Ascending aorta (tissue), 2 donors: ENCODE data around the gene ZNF597. TPM values are rescaled to one million over a fixed set of nuclear protein-coding genes. Genes with fewer than 3 reads are reported as not detected.
"Not testable (repeated sequence)": the region's sequence is repeated elsewhere in the genome, so short reads cannot be mapped to it uniquely, and the experiment has no call there.

Source experiments
- DNase-seq, 2 donors: peaks; one replicate each; pipeline ENCODE4 v3.0.0-alpha.2; 2019; ENCODE audit warnings: low spot score in 2 of 2
- H3K27ac ChIP-seq, 2 donors: fragments of 200-600 bp; sonication (generic); one replicate each; pipeline ENCODE4 v1.5.1; 2016 to 2017; ENCODE audit warnings: mild to moderate bottlenecking in 1 of 2
- H3K27me3 ChIP-seq: fragments of 200-600 bp; sonication (generic); one replicate; pipeline ENCODE4 v1.5.1; 2017
- H3K36me3 ChIP-seq, 2 donors: fragments of 200-600 bp; sonication (generic); one replicate each; pipeline ENCODE4 v1.5.1; 2016
- H3K4me1 ChIP-seq, 2 donors: fragments of 200-600 bp; sonication (generic); one replicate each; pipeline ENCODE4 v1.5.1; 2016 to 2017; ENCODE audit warnings: mild to moderate bottlenecking in 1 of 2
- H3K4me3 ChIP-seq, 2 donors: fragments of 200-600 bp; sonication (generic); one replicate each; pipeline ENCODE4 v1.5.1; 2016 to 2017; ENCODE audit warnings: mild to moderate bottlenecking in 1 of 2
- H3K9me3 ChIP-seq, 2 donors: fragments of 200-600 bp; sonication (generic); one replicate each; pipeline ENCODE4 v1.5.1; 2016
- intact Hi-C: fragments of 100-400 bp; cut with DNase I; formaldehyde crosslinking; loops from one replicate; pipeline ENCODE4 v1.15.1; 2023
- total RNA-seq: library from RNA; depleted of rRNA; stranded (reverse); fragments of >200 nt; gene quantifications from one replicate; pipeline ENCODE4 v1.1.0, GENCODE V29; 2016
- TF ChIP-seq, protein P1 (sequence below), 3 experiments: fragments of 200-600 bp in 2 of 3; fragments of 450-650 bp in 1 of 3; sonication (generic) in 2 of 3; IDR thresholded peaks; one replicate each; pipeline ENCODE4 v1.5.1; 2016 to 2019; ENCODE audit warnings: antibody characterized with exemption in 3 of 3, mild to moderate bottlenecking in 1 of 3, moderate library complexity in 1 of 3

Gene ZNF597
- total RNA-seq, 1 donor from 2014 or later, result 0.21 TPM

DNA sequence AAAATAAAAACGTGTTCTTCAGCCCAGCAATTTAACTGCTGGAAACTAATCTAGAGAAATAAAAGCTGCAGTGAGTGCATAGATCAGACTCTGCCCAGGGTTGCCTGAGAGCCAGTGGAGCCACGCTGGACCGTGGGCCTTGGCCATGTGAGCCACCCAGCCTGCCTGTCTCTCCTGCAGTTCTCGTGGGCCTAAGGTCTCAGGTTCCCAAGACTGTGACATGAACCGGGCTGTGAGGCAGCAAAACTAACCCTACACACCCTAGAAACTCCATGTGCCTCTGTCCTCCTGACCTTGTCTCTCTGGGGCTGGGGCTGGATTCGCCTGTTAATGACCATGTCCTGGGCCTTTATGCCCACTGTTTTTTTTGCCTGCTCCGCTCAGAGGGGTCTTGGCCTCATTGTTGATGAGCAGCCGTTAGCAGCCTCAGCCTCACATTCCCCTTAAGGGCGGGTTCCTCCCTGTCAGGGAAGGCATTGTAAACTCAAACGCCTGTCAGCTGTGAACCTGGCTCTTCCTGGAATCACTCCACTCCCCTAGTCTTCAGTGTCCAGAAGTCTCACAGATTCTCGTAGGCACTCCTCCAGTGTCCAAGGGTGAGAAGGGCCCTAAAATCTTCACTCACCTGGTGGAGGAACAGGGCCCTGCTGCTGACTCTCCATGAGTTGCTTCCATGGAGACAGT is 35.1 kb upstream of the ZNF597 start:
- no peaks in the 10 kb centered on the region for H3K9me3 ChIP-seq
- no peak overlapping the region for H3K4me3 ChIP-seq
- no peak for DNase-seq
- intact Hi-C loops, result no loop called here
- H3K27ac ChIP-seq, result no peak overlapping the region
- H3K4me1 ChIP-seq, result no peaks in the 10 kb centered on the region
- TF ChIP-seq, protein P1, sequence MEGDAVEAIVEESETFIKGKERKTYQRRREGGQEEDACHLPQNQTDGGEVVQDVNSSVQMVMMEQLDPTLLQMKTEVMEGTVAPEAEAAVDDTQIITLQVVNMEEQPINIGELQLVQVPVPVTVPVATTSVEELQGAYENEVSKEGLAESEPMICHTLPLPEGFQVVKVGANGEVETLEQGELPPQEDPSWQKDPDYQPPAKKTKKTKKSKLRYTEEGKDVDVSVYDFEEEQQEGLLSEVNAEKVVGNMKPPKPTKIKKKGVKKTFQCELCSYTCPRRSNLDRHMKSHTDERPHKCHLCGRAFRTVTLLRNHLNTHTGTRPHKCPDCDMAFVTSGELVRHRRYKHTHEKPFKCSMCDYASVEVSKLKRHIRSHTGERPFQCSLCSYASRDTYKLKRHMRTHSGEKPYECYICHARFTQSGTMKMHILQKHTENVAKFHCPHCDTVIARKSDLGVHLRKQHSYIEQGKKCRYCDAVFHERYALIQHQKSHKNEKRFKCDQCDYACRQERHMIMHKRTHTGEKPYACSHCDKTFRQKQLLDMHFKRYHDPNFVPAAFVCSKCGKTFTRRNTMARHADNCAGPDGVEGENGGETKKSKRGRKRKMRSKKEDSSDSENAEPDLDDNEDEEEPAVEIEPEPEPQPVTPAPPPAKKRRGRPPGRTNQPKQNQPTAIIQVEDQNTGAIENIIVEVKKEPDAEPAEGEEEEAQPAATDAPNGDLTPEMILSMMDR (IDR thresholded peaks at IDR 0.05), result no peak
- no peaks in the 10 kb centered on the region for H3K27me3 ChIP-seq
- peaks cover 39 to 50% of the 10 kb centered on the region in 2 donors for H3K36me3 ChIP-seq

DNA sequence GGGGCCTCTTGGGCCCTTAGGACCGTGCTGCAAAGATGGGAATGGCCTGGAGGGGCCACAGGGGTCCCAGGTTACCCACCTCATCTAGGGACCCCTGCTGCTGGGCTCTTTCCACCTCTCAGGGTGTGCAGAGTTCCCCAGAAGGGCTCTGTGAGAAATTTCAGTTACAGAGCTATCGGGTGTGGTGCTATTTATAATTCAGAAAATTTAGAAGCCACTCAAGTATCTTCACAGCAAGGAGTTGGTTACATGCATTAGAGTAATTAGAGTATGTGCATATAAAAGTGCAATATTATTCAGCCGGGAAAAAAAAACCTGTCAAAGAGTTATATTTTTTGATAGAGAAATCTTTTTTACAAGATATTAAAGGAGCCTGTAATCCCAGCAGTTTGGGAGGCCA is 33.1 kb upstream of the ZNF597 start:
- Histone ChIP-seq H3K4me1 (no peaks in the 10 kb centered on the region), H3K9me3 (no peaks in the 10 kb centered on the region), H3K27me3 (no peaks in the 10 kb centered on the region), H3K27ac (no peak overlapping the region), H3K4me3 (no peak overlapping the region), H3K36me3 (peaks cover 20 to 37% of the 10 kb centered on the region in 2 donors)
- intact Hi-C loops, result no loop called here
- no peak for DNase-seq
- TF ChIP-seq, protein P1 (IDR thresholded peaks at IDR 0.05), result no peak

- TF ChIP-seq, protein P1 (IDR thresholded peaks at IDR 0.05), result no peak
- DNase-seq, result no peak
- intact Hi-C loops, result no loop called here
- H3K27me3 ChIP-seq, result no peaks in the 10 kb centered on the region
- H3K9me3 ChIP-seq, result no peaks in the 10 kb centered on the region
- H3K4me1 ChIP-seq, result no peaks in the 10 kb centered on the region
- no peak overlapping the region for H3K27ac ChIP-seq
- H3K36me3 ChIP-seq, result peaks cover 13 to 34% of the 10 kb centered on the region in 2 donors
- H3K4me3 ChIP-seq, result no peak overlapping the region
Observed at GRCh38 chr16:3475604-3476375, 32.5 kb upstream of the ZNF597 start.

- DNase-seq, H3K9me3 ChIP-seq, H3K4me1 ChIP-seq, H3K27ac ChIP-seq, H3K4me3 ChIP-seq, intact Hi-C loops, H3K27me3 ChIP-seq: not testable (repeated sequence)
- peaks cover 10 to 25% of the 10 kb centered on the region in 2 donors for H3K36me3 ChIP-seq
Observed at GRCh38 chr16:3474870-3475269, 31.6 kb upstream of the ZNF597 start.

GRCh38 chr16:3474136-3474779 is 31.0 kb upstream of the ZNF597 start:
- TF ChIP-seq, protein P1 (IDR thresholded peaks at IDR 0.05), result no peak
- peaks cover 6 to 19% of the 10 kb centered on the region in 2 donors for H3K36me3 ChIP-seq
- no peaks in the 10 kb centered on the region for H3K4me1 ChIP-seq
- no peak for DNase-seq
- intact Hi-C loops, result no loop called here
- H3K27me3 ChIP-seq, result no peaks in the 10 kb centered on the region
- H3K27ac ChIP-seq, result no peak overlapping the region
- no peaks in the 10 kb centered on the region for H3K9me3 ChIP-seq
- no peak overlapping the region for H3K4me3 ChIP-seq

DNA sequence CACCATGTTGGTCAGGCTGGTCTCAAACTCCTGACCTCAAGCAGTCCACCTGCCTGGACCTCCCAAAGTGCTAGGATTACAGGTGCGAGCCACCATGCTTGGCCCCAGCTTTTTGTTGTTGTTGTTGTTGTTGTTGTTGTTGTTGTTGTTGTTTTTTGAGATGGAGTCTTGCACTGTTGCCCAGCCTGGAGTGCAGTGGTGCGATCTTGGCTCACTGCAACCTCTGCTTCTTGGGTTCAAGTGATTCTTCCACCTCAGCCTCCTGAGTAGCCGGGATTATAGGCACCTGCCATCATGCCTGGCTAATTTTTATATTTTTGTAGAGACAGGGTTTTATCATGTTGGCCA is 30.3 kb upstream of the ZNF597 start:
- H3K4me3 ChIP-seq, result not testable (repeated sequence)
- peaks cover 0 to 12% of the 10 kb centered on the region in 2 donors for H3K36me3 ChIP-seq

More for the DNA sequence above, 30.3 kb upstream of the ZNF597 start:
- intact Hi-C loops, DNase-seq, H3K27me3 ChIP-seq, H3K4me1 ChIP-seq, H3K9me3 ChIP-seq, H3K27ac ChIP-seq: not testable (repeated sequence)
